Nephron progenitor cell (in vitro differentiated cells): Measurements from ENCODE around the gene RASIP1.

Source experiments
- DNase-seq: peaks from one replicate; pipeline ENCODE4 v3.0.0; 2021
- H3K27ac Mint-ChIP-seq: 2 replicates; pipeline ENCODE4 v1.8.0; 2021; ENCODE audit warnings: mild to moderate bottlenecking, moderate library complexity, mixed read lengths
- H3K27me3 Mint-ChIP-seq: 2 replicates; pipeline ENCODE4 v1.8.0; 2021; ENCODE audit warnings: mild to moderate bottlenecking, low read depth, mixed read lengths; ENCODE audit not compliant: poor library complexity
- H3K36me3 Mint-ChIP-seq: 2 replicates; pipeline ENCODE4 v1.8.0; 2021; ENCODE audit warnings: low read depth, mixed read lengths
- H3K4me1 Mint-ChIP-seq: 2 replicates; pipeline ENCODE4 v1.8.0; 2021; ENCODE audit warnings: mixed read lengths
- H3K4me3 Mint-ChIP-seq: 2 replicates; pipeline ENCODE4 v1.8.0; 2021; ENCODE audit warnings: mild to moderate bottlenecking, moderate library complexity, mixed read lengths
- H3K9me3 Mint-ChIP-seq: 2 replicates; pipeline ENCODE4 v1.8.0; 2021; ENCODE audit warnings: mild to moderate bottlenecking, moderate library complexity, mixed read lengths
- TF ChIP-seq, protein P1 (sequence below): fragments of 200-600 bp; sonication (generic); IDR thresholded peaks from 2 replicates; pipeline ENCODE4 v1.5.0; 2021; ENCODE audit warnings: antibody characterized with exemption

Gene RASIP1

GRCh38 chr19:48738557-48739403 is 1.6 kb downstream of the RASIP1 start:
- no peaks in the 10 kb centered on the region for H3K36me3 Mint-ChIP-seq
- H3K4me3 Mint-ChIP-seq = peak overlapping the region; percentile 83
- peak overlapping the region; percentile 95 for H3K27ac Mint-ChIP-seq
- no peaks in the 10 kb centered on the region for H3K9me3 Mint-ChIP-seq
- peaks cover 42% of the 10 kb centered on the region for H3K4me1 Mint-ChIP-seq
- TF ChIP-seq, protein P1, sequence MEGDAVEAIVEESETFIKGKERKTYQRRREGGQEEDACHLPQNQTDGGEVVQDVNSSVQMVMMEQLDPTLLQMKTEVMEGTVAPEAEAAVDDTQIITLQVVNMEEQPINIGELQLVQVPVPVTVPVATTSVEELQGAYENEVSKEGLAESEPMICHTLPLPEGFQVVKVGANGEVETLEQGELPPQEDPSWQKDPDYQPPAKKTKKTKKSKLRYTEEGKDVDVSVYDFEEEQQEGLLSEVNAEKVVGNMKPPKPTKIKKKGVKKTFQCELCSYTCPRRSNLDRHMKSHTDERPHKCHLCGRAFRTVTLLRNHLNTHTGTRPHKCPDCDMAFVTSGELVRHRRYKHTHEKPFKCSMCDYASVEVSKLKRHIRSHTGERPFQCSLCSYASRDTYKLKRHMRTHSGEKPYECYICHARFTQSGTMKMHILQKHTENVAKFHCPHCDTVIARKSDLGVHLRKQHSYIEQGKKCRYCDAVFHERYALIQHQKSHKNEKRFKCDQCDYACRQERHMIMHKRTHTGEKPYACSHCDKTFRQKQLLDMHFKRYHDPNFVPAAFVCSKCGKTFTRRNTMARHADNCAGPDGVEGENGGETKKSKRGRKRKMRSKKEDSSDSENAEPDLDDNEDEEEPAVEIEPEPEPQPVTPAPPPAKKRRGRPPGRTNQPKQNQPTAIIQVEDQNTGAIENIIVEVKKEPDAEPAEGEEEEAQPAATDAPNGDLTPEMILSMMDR = no peak
- peak; percentile 100 for DNase-seq
- H3K27me3 Mint-ChIP-seq = peaks cover 47% of the 10 kb centered on the region

DNA sequence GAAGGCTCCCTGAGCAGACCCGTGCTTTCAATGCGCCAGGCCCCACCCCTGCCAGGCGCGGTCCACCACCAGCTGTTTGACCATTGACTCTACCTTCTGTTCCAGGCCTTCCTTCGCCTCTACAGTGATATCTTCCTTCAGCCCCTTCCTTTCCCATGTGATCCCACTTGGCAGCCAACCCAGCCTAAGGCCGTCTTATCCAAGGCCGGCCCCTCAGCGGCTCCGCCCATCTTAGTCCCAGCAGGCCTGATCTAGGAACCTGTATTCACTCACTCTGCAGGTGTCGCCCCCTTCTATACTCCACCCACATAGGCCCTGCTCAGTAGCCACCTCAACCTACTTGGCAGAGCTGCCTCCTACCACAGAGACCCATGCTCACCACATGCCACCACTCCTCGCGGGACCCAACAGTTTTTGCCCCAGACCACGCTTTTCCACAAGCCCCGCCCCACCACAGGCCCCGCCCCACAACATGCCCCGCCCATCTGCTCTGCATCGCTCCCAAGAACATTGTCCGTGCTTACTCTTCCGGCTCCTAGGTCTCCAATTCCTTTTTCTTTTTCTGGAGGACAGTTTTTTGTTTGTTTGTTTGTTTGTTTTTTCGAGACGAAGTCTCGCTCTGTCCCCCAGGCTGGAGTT is 2.9 kb downstream of the RASIP1 start:
- no peak overlapping the region for H3K27ac Mint-ChIP-seq
- peaks cover 42% of the 10 kb centered on the region for H3K4me1 Mint-ChIP-seq

GRCh38 chr19:48735031-48735615 is 5.3 kb downstream of the RASIP1 start:
- H3K27me3 Mint-ChIP-seq = peaks cover 32% of the 10 kb centered on the region
- TF ChIP-seq, protein P1 = no peak
- H3K4me1 Mint-ChIP-seq = peaks cover 26% of the 10 kb centered on the region
- no peak overlapping the region for H3K27ac Mint-ChIP-seq
- no peaks in the 10 kb centered on the region for H3K9me3 Mint-ChIP-seq
- peak overlapping the region; percentile 79 for H3K4me3 Mint-ChIP-seq
- peaks cover 4% of the 10 kb centered on the region for H3K36me3 Mint-ChIP-seq
- peak; percentile 64 for DNase-seq

More for the DNA sequence above, 2.9 kb downstream of the RASIP1 start:
- Mint-ChIP-seq H3K4me3 (peak overlapping the region; percentile 54), H3K9me3 (no peaks in the 10 kb centered on the region), H3K36me3 (no peaks in the 10 kb centered on the region), H3K27me3 (peaks cover 46% of the 10 kb centered on the region)
- TF ChIP-seq, protein P1 = no peak
- no peak for DNase-seq

DNA sequence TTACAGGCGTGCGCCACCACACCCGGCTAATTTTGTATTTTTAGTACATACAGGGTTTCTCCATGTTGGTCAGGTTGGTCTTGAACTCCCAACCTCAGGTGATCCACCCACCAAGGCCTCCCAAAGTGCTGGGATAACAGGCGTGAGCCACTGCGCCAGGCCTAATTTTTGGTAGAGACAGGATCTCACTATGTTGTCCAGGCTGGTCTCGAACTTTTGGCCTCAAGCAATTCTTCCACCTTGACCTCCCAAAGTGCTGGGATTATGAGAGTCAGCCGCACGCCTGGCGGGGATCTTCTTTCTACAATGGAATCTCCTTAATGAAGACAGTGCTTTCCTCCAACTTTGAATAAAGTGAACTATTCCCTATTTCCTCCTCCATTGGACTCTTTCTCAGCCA is 5.8 kb downstream of the RASIP1 start:
- Mint-ChIP-seq H3K4me3 (peak overlapping the region; percentile 79), H3K9me3 (no peaks in the 10 kb centered on the region), H3K36me3 (peaks cover 4% of the 10 kb centered on the region), H3K4me1 (peaks cover 26% of the 10 kb centered on the region), H3K27me3 (peaks cover 28% of the 10 kb centered on the region), H3K27ac (no peak overlapping the region)
- DNase-seq = no peak
- TF ChIP-seq, protein P1 = no peak

DNA sequence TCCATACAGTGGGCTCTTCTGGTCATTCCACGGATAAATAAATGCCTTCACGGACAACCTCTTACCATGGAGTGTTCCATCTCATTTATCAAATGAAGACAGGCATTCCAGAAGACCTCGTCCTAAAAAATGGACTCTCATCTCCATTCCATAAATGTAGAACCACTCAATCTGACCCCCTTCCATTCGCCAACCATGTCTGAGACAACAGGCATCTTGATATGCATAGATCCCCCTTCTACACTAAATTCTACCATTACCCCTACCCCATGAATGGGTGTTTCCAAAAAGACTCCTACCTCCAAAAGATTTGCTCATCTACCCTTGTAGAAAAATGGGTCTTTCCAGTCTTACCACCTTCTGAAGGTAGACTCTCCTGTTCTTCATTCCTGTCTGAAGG is 9.0 kb downstream of the RASIP1 start:
- TF ChIP-seq, protein P1 = no peak
- peaks cover 13% of the 10 kb centered on the region for H3K36me3 Mint-ChIP-seq
- no peak overlapping the region for H3K4me3 Mint-ChIP-seq
- H3K27ac Mint-ChIP-seq = no peak overlapping the region
- H3K27me3 Mint-ChIP-seq = peaks cover 15% of the 10 kb centered on the region
- DNase-seq = no peak
- H3K9me3 Mint-ChIP-seq = no peaks in the 10 kb centered on the region
- peaks cover 8% of the 10 kb centered on the region for H3K4me1 Mint-ChIP-seq
